H1 (cell line): ENCODE data around the gene PLXNA4. TPM values are rescaled to one million over a fixed set of nuclear protein-coding genes. Genes with fewer than 3 reads are reported as not detected.

Source experiments
- CTCF ChIA-PET: fragments of 300-600 bp; sonication (Branson Sonifier 250); formaldehyde crosslinking; loops from one replicate; lab custom pipeline; 2021; ENCODE audit not compliant: partially characterized antibody; lab: Charles Lee
- POLR2A ChIA-PET: fragments of 300-600 bp; sonication (Branson Sonifier 250); formaldehyde crosslinking; loops from one replicate; lab custom pipeline; 2021; ENCODE audit warnings: inconsistent platforms; ENCODE audit not compliant: partially characterized antibody; lab: Charles Lee
- DNase-seq, 2 experiments: peaks; one replicate each; pipeline versions ENCODE4 v3.0.0 to v3.0.0-alpha.2; 2010 to 2022; ENCODE audit warnings: low spot score in 2 of 2, low read depth in 1 of 2, mixed read lengths in 1 of 2
- FAIRE-seq: peaks from 2 replicates; lab custom pipeline; 2011; peaks lifted over from hg19 to GRCh38; lab: Jason Lieb, UNC
- H2AFZ ChIP-seq: 2 replicates; pipeline ENCODE4 v1.8.1; 2012; ENCODE audit warnings: low read length, inconsistent platforms
- H2AK5ac ChIP-seq: 2 replicates; pipeline ENCODE4 v1.6.1; 2013; ENCODE audit warnings: low read depth, low read length
- H2BK120ac ChIP-seq: replicated peaks from 2 replicates; pipeline ENCODE3; 2013; ENCODE audit warnings: low read depth, low read length, inconsistent platforms
- H2BK12ac ChIP-seq: 2 replicates; pipeline ENCODE4 v1.6.1; 2013; ENCODE audit warnings: low read depth, low read length
- H2BK15ac ChIP-seq: 2 replicates; pipeline ENCODE4 v1.6.1; 2013; ENCODE audit warnings: low read length
- H2BK20ac ChIP-seq: 2 replicates; pipeline ENCODE4 v1.6.1; 2013; ENCODE audit warnings: low read length
- H2BK5ac ChIP-seq: 2 replicates; pipeline ENCODE4 v1.6.1; 2013; ENCODE audit warnings: low read depth, low read length
- H3K14ac ChIP-seq: 2 replicates; pipeline ENCODE4 v1.6.1; 2013; ENCODE audit warnings: inconsistent platforms; ENCODE audit not compliant: insufficient read length
- H3K18ac ChIP-seq: 2 replicates; pipeline ENCODE4 v1.6.1; 2013; ENCODE audit warnings: low read length; ENCODE audit errors: extremely low read depth
- H3K23ac ChIP-seq: 2 replicates; pipeline ENCODE4 v1.6.1; 2013; ENCODE audit warnings: inconsistent platforms; ENCODE audit not compliant: insufficient read length
- H3K23me2 ChIP-seq: 2 replicates; pipeline ENCODE4 v1.6.1; 2013; ENCODE audit warnings: low read depth, low read length
- H3K27ac ChIP-seq: 2 replicates; pipeline ENCODE4 v1.6.1; 2011; ENCODE audit warnings: low read depth, low read length, inconsistent platforms
- H3K27me3 ChIP-seq, 4 experiments: replicated peaks in 1 of 4; 1 replicate in 1 of 4; 2 replicates in 3 of 4; pipeline versions ENCODE4 v1.6.1 to v1.8.1; 2011 to 2013; ENCODE audit warnings: low read length in 3 of 4, mild to moderate bottlenecking in 3 of 4, inconsistent platforms in 2 of 4, mixed read lengths in 2 of 4, moderate library complexity in 1 of 4; ENCODE audit not compliant: control insufficient read depth in 3 of 4, insufficient read depth in 3 of 4; ENCODE audit errors: extremely low read depth in 1 of 4
- H3K36me3 ChIP-seq, 4 experiments: 2 replicates each; pipeline versions ENCODE4 v1.6.1 to v1.8.1; 2011 to 2013; ENCODE audit warnings: mild to moderate bottlenecking in 4 of 4, low read length in 3 of 4, moderate library complexity in 2 of 4, control low read depth in 1 of 4, inconsistent platforms in 1 of 4; ENCODE audit not compliant: insufficient read depth in 4 of 4, control insufficient read depth in 2 of 4
- H3K4ac ChIP-seq: replicated peaks from 2 replicates; pipeline ENCODE3; 2013; ENCODE audit warnings: low read length, low read depth, mixed read lengths, inconsistent platforms; ENCODE audit not compliant: insufficient read length
- H3K4me1 ChIP-seq, 4 experiments: replicated peaks in 1 of 4; 1 replicate in 1 of 4; 2 replicates in 3 of 4; pipeline versions ENCODE4 v1.6.1 to v1.8.1; 2011 to 2013; ENCODE audit warnings: low read length in 3 of 4, inconsistent platforms in 2 of 4, mixed read lengths in 1 of 4; ENCODE audit not compliant: insufficient read depth in 4 of 4, control insufficient read depth in 3 of 4
- H3K4me2 ChIP-seq, 2 experiments: 2 replicates each; pipeline versions ENCODE4 v1.6.1 to v1.8.1; 2011 to 2013; ENCODE audit warnings: low read depth in 2 of 2, low read length in 2 of 2, control low read depth in 1 of 2, inconsistent platforms in 1 of 2, mild to moderate bottlenecking in 1 of 2; ENCODE audit not compliant: insufficient read depth in 1 of 2
- H3K4me3 ChIP-seq, 4 experiments: fragments of 200-600, 300-600 bp in 1 of 4; sonication (generic), shearing (Covaris generic), sonication (Bioruptor Twin) in 1 of 4; 2 replicates each; pipeline versions ENCODE4 v1.5.1 to v1.8.1; 2011 to 2016; ENCODE audit warnings: low read length in 4 of 4, low read depth in 3 of 4, control low read depth in 2 of 4, inconsistent platforms in 2 of 4, mild to moderate bottlenecking in 2 of 4, mixed read lengths in 1 of 4, moderate library complexity in 1 of 4; ENCODE audit not compliant: insufficient read depth in 2 of 4; ENCODE audit errors: extremely low read depth in 1 of 4
- H3K56ac ChIP-seq: replicated peaks from 2 replicates; pipeline ENCODE3; 2013; ENCODE audit warnings: low read depth, mild to moderate bottlenecking, mixed read lengths, low read length, inconsistent platforms; ENCODE audit not compliant: insufficient read length
- H3K79me1 ChIP-seq: 2 replicates; pipeline ENCODE4 v1.6.1; 2013; ENCODE audit warnings: low read depth, low read length, control low read depth
- H3K79me2 ChIP-seq, 2 experiments: 2 replicates each; pipeline versions ENCODE4 v1.6.1 to v1.8.1; 2012 to 2013; ENCODE audit warnings: low read length in 2 of 2, mild to moderate bottlenecking in 2 of 2, inconsistent platforms in 1 of 2; ENCODE audit not compliant: insufficient read depth in 2 of 2, control insufficient read depth in 1 of 2
- H3K9ac ChIP-seq, 4 experiments: replicated peaks in 1 of 4; 1 replicate in 1 of 4; 2 replicates in 3 of 4; pipeline versions ENCODE4 v1.6.1 to v1.8.1; 2011 to 2013; ENCODE audit warnings: low read depth in 3 of 4, low read length in 3 of 4, control low read depth in 2 of 4, mild to moderate bottlenecking in 2 of 4, moderate library complexity in 2 of 4, inconsistent platforms in 1 of 4; ENCODE audit errors: extremely low read depth in 1 of 4
- H3K9me3 ChIP-seq, 2 experiments: 2 replicates each; pipeline versions ENCODE4 v1.6.1 to v1.8.1; 2012 to 2013; ENCODE audit warnings: mild to moderate bottlenecking in 2 of 2, moderate library complexity in 2 of 2, control low read depth in 1 of 2, inconsistent platforms in 1 of 2, low read depth in 1 of 2, low read length in 1 of 2, mixed read lengths in 1 of 2; ENCODE audit not compliant: insufficient read depth in 2 of 2
- H4K20me1 ChIP-seq, 2 experiments: replicated peaks in 1 of 2; 2 replicates each; pipeline versions ENCODE3 to v1.8.1; 2011 to 2013; ENCODE audit warnings: inconsistent platforms in 2 of 2, low read length in 2 of 2, mild to moderate bottlenecking in 1 of 2; ENCODE audit not compliant: insufficient read depth in 2 of 2, control insufficient read depth in 1 of 2
- H4K5ac ChIP-seq: 2 replicates; pipeline ENCODE4 v1.6.1; 2013; ENCODE audit warnings: low read length, low read depth, mixed read lengths, inconsistent platforms; ENCODE audit not compliant: insufficient read length
- H4K8ac ChIP-seq: 2 replicates; pipeline ENCODE4 v1.8.0; 2013; ENCODE audit warnings: mild to moderate bottlenecking, moderate library complexity, low read length, inconsistent platforms; ENCODE audit not compliant: insufficient read depth; ENCODE audit errors: extremely low read depth
- H4K91ac ChIP-seq: replicated peaks from 2 replicates; pipeline ENCODE3; 2013; ENCODE audit warnings: low read length, mixed read lengths, inconsistent platforms; ENCODE audit not compliant: insufficient read length
- BCL11A ChIP-seq, 2 experiments: IDR thresholded peaks; one replicate each; pipeline ENCODE4 v1.6.1; 2011; ENCODE audit warnings: low read depth in 2 of 2, low read length in 2 of 2, mild to moderate bottlenecking in 2 of 2
- CREB1 ChIP-seq: IDR thresholded peaks from 2 replicates; pipeline ENCODE4 v1.6.1; 2012; ENCODE audit warnings: inconsistent platforms
- CTBP2 ChIP-seq: IDR thresholded peaks from 2 replicates; pipeline ENCODE4 v1.7.0; 2011; ENCODE audit warnings: borderline replicate concordance, mild to moderate bottlenecking, moderate library complexity, mixed read lengths, low read length; ENCODE audit not compliant: insufficient read depth, insufficient read length
- RXRA ChIP-seq: IDR thresholded peaks from 2 replicates; pipeline ENCODE4 v1.6.1; 2011; ENCODE audit warnings: low read depth, mild to moderate bottlenecking, low read length, moderate library complexity; ENCODE audit not compliant: insufficient read depth
- SIX5 ChIP-seq: IDR thresholded peaks from 2 replicates; pipeline ENCODE4 v1.6.1; 2011; ENCODE audit warnings: mild to moderate bottlenecking, low read depth, low read length
- TCF12 ChIP-seq: IDR thresholded peaks from 2 replicates; pipeline ENCODE4 v1.6.1; 2011; ENCODE audit warnings: low read depth, mild to moderate bottlenecking, low read length
- YY1 ChIP-seq: IDR thresholded peaks from 2 replicates; pipeline ENCODE4 v1.6.1; 2011; ENCODE audit warnings: low read depth, mild to moderate bottlenecking, low read length
- WGBS, 2 experiments: shearing (Covaris generic) in 1 of 2; methylation state at CpG; one replicate each; pipeline versions ENCODE4 v1.1.6 to v1.1.7; 2013 to 2015; ENCODE audit warnings: low lambda C conversion rate in 2 of 2, mixed read lengths in 2 of 2, inconsistent platforms in 1 of 2, low coverage in 1 of 2, missing lambda C conversion rate in 1 of 2; ENCODE audit not compliant: insufficient replicate concordance in 2 of 2, insufficient coverage in 1 of 2, insufficient read length in 1 of 2; ENCODE audit errors: extremely low coverage in 1 of 2, missing lambda C conversion rate in 1 of 2; 5-methylcytosine and 5-hydroxymethylcytosine counted together
- polyA plus RNA-seq, 7 experiments: library from polyadenylated mRNA; depleted of rRNA in 3 of 7; stranded (reverse) in 5 of 7; unstranded in 2 of 7; fragments of >200 nt in 5 of 7; fragments of 200-250 nt in 2 of 7; gene quantifications; 1 replicate in 5 of 7; 2 replicates in 1 of 7; 4 replicates in 1 of 7; pipeline versions ENCODE4 v1.2.1 to v1.2.3, GENCODE V29; 2011 to 2013; ENCODE audit warnings: missing spikeins in 2 of 7, mixed read lengths in 2 of 7
- total RNA-seq: library from RNA; stranded (reverse); fragmentation: NEBNext Ultra II Directional; extraction: Animal tissue kit (Norgen Biotek cat#: 25700); gene quantifications from 2 replicates; pipeline ENCODE4 v1.2.1, GENCODE V29; 2021
- TF ChIP-seq, protein P1 (sequence below): IDR thresholded peaks from 2 replicates; pipeline ENCODE4 v1.6.1; 2011; ENCODE audit warnings: low read depth, mild to moderate bottlenecking, low read length; ENCODE audit not compliant: insufficient read depth
- TF ChIP-seq, protein P2 (sequence below), 3 experiments: IDR thresholded peaks; 1 replicate in 2 of 3; 2 replicates in 1 of 3; pipeline versions ENCODE4 v1.5.1 to v1.6.1; 2011; ENCODE audit warnings: low read length in 3 of 3, mild to moderate bottlenecking in 3 of 3, inconsistent platforms in 2 of 3, low read depth in 1 of 3, moderate library complexity in 1 of 3; ENCODE audit not compliant: insufficient read depth in 1 of 3; ENCODE audit errors: control extremely low read depth in 1 of 3
- TF ChIP-seq, protein P3 (sequence below): IDR thresholded peaks from 2 replicates; pipeline ENCODE4 v1.6.1; 2011; ENCODE audit warnings: low read length, improper control_type of control experiment

PLXNA4 gene
- total and polyA plus RNA-seq, 2 of the 8 experiments (the other 6 are each of a cell fraction or from before 2014, with no cell fraction given): 0.76 to 0.79 TPM

DNA sequence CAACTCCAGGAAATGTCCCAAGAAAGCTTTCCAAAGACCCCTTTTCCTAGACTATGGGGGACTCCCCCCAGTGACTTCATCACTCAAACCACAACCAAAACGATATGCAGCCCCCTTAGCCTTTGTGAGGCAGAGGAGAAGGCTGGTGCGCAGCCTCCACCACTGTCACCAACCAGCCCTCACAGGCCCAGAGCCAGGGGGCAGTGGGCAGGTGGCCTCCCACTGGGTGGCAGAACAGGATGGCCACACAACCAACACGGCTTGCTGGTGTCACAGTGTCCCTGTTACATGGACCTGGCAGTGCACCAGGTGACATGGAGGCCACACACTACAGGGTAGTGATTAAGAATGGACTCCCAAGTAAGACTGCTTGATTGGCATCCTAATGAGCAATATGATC is 172.0 kb downstream of the PLXNA4 start:
- peaks cover 5 to 13% (median 8%) of the 10 kb centered on the region in 4 experiments; a peak in 6 of 7 replicates for H3K4me1 ChIP-seq
- H3K4me3 ChIP-seq: no peak overlapping the region
- H3K79me2 ChIP-seq: no peaks in the 10 kb centered on the region
- no peak overlapping the region for H2AFZ ChIP-seq
- H3K14ac ChIP-seq: no peak overlapping the region
- no peak overlapping the region for H4K8ac ChIP-seq
- FAIRE-seq (no peak), DNase-seq (no peak)
- H3K27me3 ChIP-seq: no peaks in the 10 kb centered on the region
- H2BK20ac ChIP-seq: 0 out of 2 replicates have a peak overlapping the region, but pooled peaks have one; percentile 76
- CTCF ChIA-PET: interaction anchor here (0.6 to 1.7 kb wide), 3 partner anchors 10 to 971 kb away, joined by 3 to 5 read pairs (median 4); no protein-coding TSS in a partner anchor
- H4K5ac ChIP-seq: no peak overlapping the region
- no peaks in the 10 kb centered on the region for H3K9me3 ChIP-seq
- no peak overlapping the region for H3K23ac ChIP-seq
- POLR2A ChIA-PET: no interaction called here
- H3K79me1 ChIP-seq: no peaks in the 10 kb centered on the region
- H3K4me2 ChIP-seq: no peak overlapping the region
- no peak overlapping the region for H2BK15ac ChIP-seq
- 90% methylated on average over 3 of the region's 3 CpGs; no CpG with 5 or more reads in 1 of the 2 experiments for WGBS, 2 experiments
- no peaks in the 10 kb centered on the region for H4K20me1 ChIP-seq
- H3K4ac ChIP-seq: no peak overlapping the region
- H4K91ac ChIP-seq: no peak overlapping the region
- no peak overlapping the region for H3K27ac ChIP-seq
- H2AK5ac ChIP-seq: no peak overlapping the region
- H3K23me2 ChIP-seq: no peaks in the 10 kb centered on the region
- no peak overlapping the region for H2BK120ac ChIP-seq
- no peaks in the 10 kb centered on the region for H3K36me3 ChIP-seq
- H3K9ac ChIP-seq: no peak overlapping the region
- no peak overlapping the region for H2BK5ac ChIP-seq
- 0 out of 2 replicates have a peak overlapping the region, but pooled peaks have one; percentile 3 for H2BK12ac ChIP-seq
- H3K56ac ChIP-seq: no peak overlapping the region
- H3K18ac ChIP-seq: no peak overlapping the region
- TF ChIP-seq, protein P1, sequence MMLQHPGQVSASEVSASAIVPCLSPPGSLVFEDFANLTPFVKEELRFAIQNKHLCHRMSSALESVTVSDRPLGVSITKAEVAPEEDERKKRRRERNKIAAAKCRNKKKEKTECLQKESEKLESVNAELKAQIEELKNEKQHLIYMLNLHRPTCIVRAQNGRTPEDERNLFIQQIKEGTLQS: no peak
- TF ChIP-seq CTBP2 (no peak), TCF12 (no peak), CREB1 (no peak), SIX5 (no peak), YY1 (no peak), BCL11A (IDR thresholded peaks at IDR 0.05; ENCODE audit: low read depth in 2 of 2, low read length in 2 of 2) (no peak), RXRA (no peak)
- TF ChIP-seq, protein P2, sequence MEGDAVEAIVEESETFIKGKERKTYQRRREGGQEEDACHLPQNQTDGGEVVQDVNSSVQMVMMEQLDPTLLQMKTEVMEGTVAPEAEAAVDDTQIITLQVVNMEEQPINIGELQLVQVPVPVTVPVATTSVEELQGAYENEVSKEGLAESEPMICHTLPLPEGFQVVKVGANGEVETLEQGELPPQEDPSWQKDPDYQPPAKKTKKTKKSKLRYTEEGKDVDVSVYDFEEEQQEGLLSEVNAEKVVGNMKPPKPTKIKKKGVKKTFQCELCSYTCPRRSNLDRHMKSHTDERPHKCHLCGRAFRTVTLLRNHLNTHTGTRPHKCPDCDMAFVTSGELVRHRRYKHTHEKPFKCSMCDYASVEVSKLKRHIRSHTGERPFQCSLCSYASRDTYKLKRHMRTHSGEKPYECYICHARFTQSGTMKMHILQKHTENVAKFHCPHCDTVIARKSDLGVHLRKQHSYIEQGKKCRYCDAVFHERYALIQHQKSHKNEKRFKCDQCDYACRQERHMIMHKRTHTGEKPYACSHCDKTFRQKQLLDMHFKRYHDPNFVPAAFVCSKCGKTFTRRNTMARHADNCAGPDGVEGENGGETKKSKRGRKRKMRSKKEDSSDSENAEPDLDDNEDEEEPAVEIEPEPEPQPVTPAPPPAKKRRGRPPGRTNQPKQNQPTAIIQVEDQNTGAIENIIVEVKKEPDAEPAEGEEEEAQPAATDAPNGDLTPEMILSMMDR (IDR thresholded peaks at IDR 0.05; ENCODE audit: control extremely low read depth in 1 of 3, insufficient read depth in 1 of 3, low read depth in 1 of 3, low read length in 3 of 3): no peak
- TF ChIP-seq, protein P3, sequence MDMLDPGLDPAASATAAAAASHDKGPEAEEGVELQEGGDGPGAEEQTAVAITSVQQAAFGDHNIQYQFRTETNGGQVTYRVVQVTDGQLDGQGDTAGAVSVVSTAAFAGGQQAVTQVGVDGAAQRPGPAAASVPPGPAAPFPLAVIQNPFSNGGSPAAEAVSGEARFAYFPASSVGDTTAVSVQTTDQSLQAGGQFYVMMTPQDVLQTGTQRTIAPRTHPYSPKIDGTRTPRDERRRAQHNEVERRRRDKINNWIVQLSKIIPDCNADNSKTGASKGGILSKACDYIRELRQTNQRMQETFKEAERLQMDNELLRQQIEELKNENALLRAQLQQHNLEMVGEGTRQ: no peak
